IMR-90 (cell line): ENCODE measurements around the gene ZNF581. TPM values are rescaled to one million over a fixed set of nuclear protein-coding genes. Genes with fewer than 3 reads are reported as not detected.

Experiments
- ATAC-seq: fragments of 200-7000 bp; cut with Tn5 transposase; 2 replicates; pipeline ENCODE4 v1.9.1; 2020; ENCODE audit warnings: low read depth, mild to moderate bottlenecking, moderate library complexity
- BruUV-seq: library from RNA; stranded (reverse); fragments of 400-500 nt; replicated peaks from 2 replicates; lab custom pipeline; 2021; lab: Mats Ljungman, UMichigan
- CTCF ChIA-PET: fragments of 300-600 bp; formaldehyde crosslinking; extraction: SDS; loops from one replicate; lab custom pipeline; 2021; ENCODE audit warnings: antibody characterized with exemption; lab: Yijun Ruan, JAX
- POLR2A ChIA-PET: fragments of 300-600 bp; sonication (Branson Sonifier 250); formaldehyde crosslinking; loops from one replicate; lab custom pipeline; 2022; ENCODE audit warnings: antibody characterized with exemption; ENCODE audit not compliant: unreplicated experiment; lab: Charles Lee
- DNase-seq: peaks from one replicate; pipeline ENCODE4 v3.0.0; 2013
- H2AFZ ChIP-seq: replicated peaks from 2 replicates; pipeline ENCODE3; 2013; ENCODE audit warnings: low read length, mild to moderate bottlenecking; ENCODE audit not compliant: poor library complexity
- H2AK5ac ChIP-seq: 2 replicates; pipeline ENCODE4 v1.6.1; 2013; ENCODE audit warnings: low read depth, low read length, inconsistent platforms
- H2AK9ac ChIP-seq: replicated peaks from 2 replicates; pipeline ENCODE3; 2013; ENCODE audit warnings: mild to moderate bottlenecking, low read depth, low read length, moderate library complexity; ENCODE audit not compliant: poor library complexity
- H2BK120ac ChIP-seq: 2 replicates; pipeline ENCODE4 v1.6.1; 2013; ENCODE audit warnings: low read depth, low read length, inconsistent platforms
- H2BK15ac ChIP-seq: 3 replicates; pipeline ENCODE4 v1.6.1; 2013; ENCODE audit warnings: low read depth, low read length, inconsistent platforms
- H2BK20ac ChIP-seq: 2 replicates; pipeline ENCODE4 v1.6.1; 2013; ENCODE audit warnings: low read depth, mild to moderate bottlenecking, inconsistent platforms, low read length, moderate library complexity
- H2BK5ac ChIP-seq: 2 replicates; pipeline ENCODE4 v1.6.1; 2013; ENCODE audit warnings: mild to moderate bottlenecking, low read depth, low read length, inconsistent platforms; ENCODE audit not compliant: poor library complexity, severe bottlenecking
- H3K14ac ChIP-seq: replicated peaks from 2 replicates; pipeline ENCODE4 v1.6.1; 2013; ENCODE audit warnings: low read depth, low read length, inconsistent platforms
- H3K18ac ChIP-seq: 2 replicates; pipeline ENCODE4 v1.6.1; 2013; ENCODE audit warnings: low read depth, low read length, control low read depth
- H3K23ac ChIP-seq: 2 replicates; pipeline ENCODE4 v1.6.1; 2013; ENCODE audit warnings: low read depth, low read length, inconsistent platforms
- H3K27ac ChIP-seq: 2 replicates; pipeline ENCODE4 v1.5.1; 2013; ENCODE audit warnings: mild to moderate bottlenecking, control low read depth, low read length; ENCODE audit not compliant: insufficient read depth
- H3K27me3 ChIP-seq: 2 replicates; pipeline ENCODE4 v1.6.1; 2013; ENCODE audit warnings: low read length; ENCODE audit not compliant: control insufficient read depth, insufficient read depth
- H3K36me3 ChIP-seq: 2 replicates; pipeline ENCODE4 v1.6.1; 2013; ENCODE audit warnings: low read length, mixed read lengths; ENCODE audit not compliant: control insufficient read depth, insufficient read depth
- H3K4ac ChIP-seq: 2 replicates; pipeline ENCODE4 v1.6.1; 2013; ENCODE audit warnings: low read depth, low read length, inconsistent platforms
- H3K4me1 ChIP-seq: 2 replicates; pipeline ENCODE4 v1.6.1; 2013; ENCODE audit warnings: low read length, mixed read lengths; ENCODE audit not compliant: control insufficient read depth, insufficient read depth
- H3K4me2 ChIP-seq: 2 replicates; pipeline ENCODE4 v1.6.1; 2013; ENCODE audit warnings: low read depth, mild to moderate bottlenecking, control low read depth, low read length, moderate library complexity
- H3K4me3 ChIP-seq: 2 replicates; pipeline ENCODE4 v1.5.1; 2013; ENCODE audit warnings: low read depth, mild to moderate bottlenecking, control low read depth, low read length, moderate library complexity; ENCODE audit not compliant: insufficient read depth
- H3K56ac ChIP-seq: 2 replicates; pipeline ENCODE4 v1.6.1; 2013; ENCODE audit warnings: low read length, inconsistent platforms; ENCODE audit not compliant: insufficient read depth; ENCODE audit errors: extremely low read depth
- H3K79me1 ChIP-seq, 2 experiments: 2 replicates each; pipeline ENCODE4 v1.6.1; 2013; ENCODE audit warnings: low read length in 2 of 2, inconsistent platforms in 1 of 2, low read depth in 1 of 2
- H3K9ac ChIP-seq: 2 replicates; pipeline ENCODE4 v1.6.1; 2013; ENCODE audit warnings: low read depth, low read length, control low read depth
- H3K9me1 ChIP-seq: 2 replicates; pipeline ENCODE4 v1.6.1; 2013; ENCODE audit warnings: low read length, inconsistent platforms; ENCODE audit not compliant: insufficient read depth
- H3K9me3 ChIP-seq: 2 replicates; pipeline ENCODE4 v1.6.1; 2013; ENCODE audit warnings: low read length; ENCODE audit not compliant: control insufficient read depth, insufficient read depth
- H4K20me1 ChIP-seq: 2 replicates; pipeline ENCODE4 v1.6.1; 2013; ENCODE audit warnings: low read length, inconsistent platforms; ENCODE audit not compliant: insufficient read depth
- H4K5ac ChIP-seq: 2 replicates; pipeline ENCODE4 v1.6.1; 2013; ENCODE audit warnings: mild to moderate bottlenecking, low read depth, low read length, control low read depth
- H4K8ac ChIP-seq, 2 experiments: 2 replicates each; pipeline ENCODE4 v1.6.1; 2013; ENCODE audit warnings: low read depth in 2 of 2, low read length in 2 of 2, control low read depth in 1 of 2, inconsistent platforms in 1 of 2
- H4K91ac ChIP-seq: 2 replicates; pipeline ENCODE4 v1.6.1; 2013; ENCODE audit warnings: low read depth, low read length, inconsistent platforms; ENCODE audit not compliant: insufficient read depth
- BHLHE40 ChIP-seq: fragments of 150-350 bp; IDR thresholded peaks from 2 replicates; pipeline ENCODE4 v1.6.1; 2016; ENCODE audit warnings: mild to moderate bottlenecking, low read depth, low read length
- RAD21 ChIP-seq: IDR thresholded peaks from 2 replicates; pipeline ENCODE4 v1.6.1; 2012; ENCODE audit warnings: low read length, improper control_type of control experiment
- WGBS, 2 experiments: methylation state at CpG; one replicate each; pipeline versions ENCODE4 v1.1.5 to v1.1.7; 2013; ENCODE audit warnings: missing lambda C conversion rate in 2 of 2; ENCODE audit not compliant: insufficient read length in 1 of 2; ENCODE audit errors: extremely low coverage in 2 of 2; 5-methylcytosine and 5-hydroxymethylcytosine counted together
- dilution Hi-C: fragments of 300-500 bp; cut with HindIII; formaldehyde crosslinking; loops from one replicate; pipeline ENCODE4 v1.14.3; 2018; ENCODE audit warnings: low sequenced_read_pairs; ENCODE audit not compliant: unreplicated experiment
- in situ Hi-C: fragments of 300-500 bp; cut with MboI; formaldehyde crosslinking; loops from 3 replicates; pipeline ENCODE4 v1.14.3; 2019; ENCODE audit warnings: low sequenced_read_pairs, inconsistent platforms, mixed read lengths
- intact Hi-C: fragments of 100-400 bp; cut with micrococcal nuclease; formaldehyde crosslinking; loops from 2 replicates; pipeline ENCODE4 v1.10.0; 2022
- polyA plus RNA-seq, 3 experiments: library from polyadenylated mRNA; depleted of rRNA; stranded (reverse); fragments of >200 nt; gene quantifications; 2 replicates each; pipeline ENCODE4 v1.2.3, GENCODE V29; 2012; ENCODE audit warnings: low replicate concordance in 1 of 3
- total RNA-seq: library from RNA; depleted of rRNA; stranded (reverse); fragments of >200 nt; gene quantifications from 2 replicates; pipeline ENCODE4 v1.2.3, GENCODE V29; 2012

The ZNF581 gene
- total and polyA plus RNA-seq, 2 of the 4 experiments (the other 2 are of a cell fraction) = 9.7 to 21.9 TPM

DNA sequence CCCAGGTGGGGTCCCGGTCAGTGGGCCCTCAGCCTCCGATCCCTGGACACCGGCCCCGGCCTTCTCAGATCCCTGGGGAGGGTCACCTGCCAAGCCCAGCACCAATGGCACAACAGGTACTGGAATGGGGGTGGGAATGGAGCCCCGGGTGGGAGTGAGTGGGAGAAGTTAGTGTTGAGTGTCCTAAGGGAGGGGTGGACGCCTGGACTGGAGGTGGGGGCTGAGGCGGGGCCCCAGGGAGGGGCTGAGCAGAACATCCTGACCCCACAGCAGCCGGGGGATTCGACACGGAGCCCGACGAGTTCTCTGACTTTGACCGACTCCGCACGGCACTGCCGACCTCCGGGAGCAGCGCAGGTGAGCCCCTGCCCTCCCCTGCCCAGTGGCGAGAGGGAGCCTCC lies 49.2 kb downstream of the ZNF581 start:
- 94% methylated on average over 10 of the region's 19 CpGs; no CpG with 5 or more reads in 1 of the 2 experiments for WGBS, 2 experiments
- H2BK15ac ChIP-seq = no peak overlapping the region
- no peak overlapping the region for H3K27ac ChIP-seq
- peaks cover 65% of the 10 kb centered on the region for H3K36me3 ChIP-seq
- no peak overlapping the region for H2BK20ac ChIP-seq
- no peak overlapping the region for H3K23ac ChIP-seq
- H3K9ac ChIP-seq = no peak overlapping the region
- TF ChIP-seq BHLHE40 = no peak
- TF ChIP-seq RAD21 = no peak
- in situ Hi-C loops (loop anchor here (25.0 kb wide), 1 partner anchor 445 kb away; the partner anchor contains the start of gene ZNF444), intact Hi-C loops (no loop called here), dilution Hi-C loops (no loop called here)
- no peak overlapping the region for H2AK5ac ChIP-seq
- no peak overlapping the region for H4K5ac ChIP-seq
- no peaks in the 10 kb centered on the region for H3K27me3 ChIP-seq
- H3K9me1 ChIP-seq = no peaks in the 10 kb centered on the region
- no peak overlapping the region for H2BK120ac ChIP-seq
- BruUV-seq = no TSS peak
- ChIA-PET POLR2A (no interaction called here), CTCF (no interaction called here)
- no peaks in the 10 kb centered on the region for H3K4me1 ChIP-seq
- H2AK9ac ChIP-seq = no peak overlapping the region
- H3K14ac ChIP-seq = no peak overlapping the region
- H4K8ac ChIP-seq = no peak overlapping the region
- H2AFZ ChIP-seq = no peak overlapping the region
- H2BK5ac ChIP-seq = no peak overlapping the region
- no peak overlapping the region for H4K91ac ChIP-seq
- no peak overlapping the region for H3K4me3 ChIP-seq
- H3K56ac ChIP-seq = no peak overlapping the region
- DNase-seq (no peak), ATAC-seq (no peak)
- H3K79me1 ChIP-seq = peaks cover 4 to 7% of the 10 kb centered on the region in 2 experiments; a peak in 2 of 4 replicates
- no peaks in the 10 kb centered on the region for H3K9me3 ChIP-seq
- H4K20me1 ChIP-seq = peaks cover 8% of the 10 kb centered on the region; the same call in 1 of the 2 replicates
- H3K18ac ChIP-seq = no peak overlapping the region
- H3K4ac ChIP-seq = no peak overlapping the region
- no peak overlapping the region for H3K4me2 ChIP-seq
